ENCODE data around the gene SLC9A3.

Gene SLC9A3

DNA sequence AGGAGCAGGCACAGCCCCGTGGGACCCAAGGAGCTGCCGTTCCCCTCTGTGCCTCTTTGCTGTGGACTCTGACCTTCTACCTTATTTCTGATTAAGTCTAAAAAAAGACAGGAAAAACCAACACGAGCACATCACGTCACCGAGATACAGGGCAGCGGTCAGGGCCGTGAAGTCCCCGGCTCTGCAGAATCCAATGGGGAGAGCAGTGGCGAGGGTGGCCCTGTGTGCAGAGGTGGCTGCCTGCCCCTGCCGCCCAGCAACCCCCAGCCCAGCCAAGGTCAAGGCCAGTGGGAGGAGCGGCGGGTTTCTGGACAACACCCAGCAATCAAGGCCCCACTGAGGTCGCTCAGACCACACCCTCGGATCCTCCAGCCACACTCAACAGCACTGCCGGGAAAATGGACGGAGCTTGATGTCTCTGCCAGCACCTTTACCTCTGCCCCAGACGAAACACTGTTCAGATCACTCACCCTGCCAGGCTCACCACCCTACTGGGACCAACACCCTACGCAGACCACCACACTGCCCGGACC lies 32.7 kb upstream of the SLC9A3 start:
- no peak overlapping the region for H3K27ac ChIP-seq (ENCODE audit: poor library complexity, severe bottlenecking)
- ATAC-seq (ENCODE audit: low read depth) = 0 out of 3 replicates have a peak, but pooled peaks have one; percentile 11

GRCh38 chr5:555058-555623 lies 30.9 kb upstream of the SLC9A3 start:
- H3K9me3 ChIP-seq (ENCODE audit: severe bottlenecking) = peaks cover 3% of the 10 kb centered on the region
- DNase-seq (ENCODE audit: low spot score) = peak; percentile 70
- H3K4me3 ChIP-seq (ENCODE audit: severe bottlenecking) = no peak overlapping the region
- no peak for ATAC-seq (ENCODE audit: low read depth)
- peaks cover 36% of the 10 kb centered on the region for H3K27me3 ChIP-seq (ENCODE audit: insufficient read depth, poor library complexity, severe bottlenecking)
- no peaks in the 10 kb centered on the region for H3K36me3 ChIP-seq (ENCODE audit: low read depth)
- H3K27ac ChIP-seq (ENCODE audit: poor library complexity, severe bottlenecking) = no peak overlapping the region
- no peak for TF ChIP-seq CTCF (IDR thresholded peaks at IDR 0.05; ENCODE audit: poor library complexity, severe bottlenecking)
- no peaks in the 10 kb centered on the region for H3K4me1 ChIP-seq (ENCODE audit: insufficient read depth, poor library complexity, severe bottlenecking)

More for the DNA sequence above, 32.7 kb upstream of the SLC9A3 start:
- peaks cover 34% of the 10 kb centered on the region for H3K27me3 ChIP-seq (ENCODE audit: insufficient read depth, poor library complexity, severe bottlenecking)
- no peak for DNase-seq (ENCODE audit: low spot score)
- no peaks in the 10 kb centered on the region for H3K4me1 ChIP-seq (ENCODE audit: insufficient read depth, poor library complexity, severe bottlenecking)
- H3K36me3 ChIP-seq (ENCODE audit: low read depth) = no peaks in the 10 kb centered on the region
- no peaks in the 10 kb centered on the region for H3K9me3 ChIP-seq (ENCODE audit: severe bottlenecking)
- TF ChIP-seq CTCF (IDR thresholded peaks at IDR 0.05; ENCODE audit: poor library complexity, severe bottlenecking) = no peak
- no peak overlapping the region for H3K4me3 ChIP-seq (ENCODE audit: severe bottlenecking)

DNA sequence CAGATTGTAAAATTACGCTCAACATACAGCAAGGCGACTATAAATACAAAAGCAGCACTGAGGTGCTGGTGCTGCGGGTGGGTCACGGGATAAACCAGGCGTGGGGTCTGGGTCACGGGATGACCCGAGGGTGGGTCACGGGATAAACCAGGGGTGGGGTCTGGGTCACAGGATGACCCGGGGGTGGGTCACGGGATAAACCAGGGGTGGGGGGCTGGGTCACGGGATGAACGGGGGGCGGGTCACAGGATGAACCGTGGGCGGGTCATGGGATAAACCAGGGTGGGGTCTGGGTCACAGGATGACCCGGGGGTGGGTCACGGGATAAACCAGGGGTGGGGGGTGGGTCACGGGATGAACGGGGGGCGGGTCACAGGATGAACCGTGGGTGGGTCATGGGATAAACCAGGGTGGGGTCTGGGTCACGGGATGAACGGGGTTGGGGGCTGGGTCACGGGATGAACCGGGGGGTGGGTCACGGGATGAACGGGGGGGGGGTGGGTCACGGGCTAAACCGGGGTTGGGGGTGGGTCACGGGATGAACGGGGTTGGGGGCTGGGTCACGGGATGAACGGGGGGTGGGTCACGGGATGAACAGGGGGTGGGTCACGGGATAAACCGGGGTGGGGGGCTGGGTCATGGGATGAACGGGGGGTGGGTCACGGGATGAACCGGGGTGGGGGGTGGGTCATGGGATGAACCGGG lies 30.2 kb upstream of the SLC9A3 start:
- no peak for DNase-seq (ENCODE audit: low spot score)
- Histone ChIP-seq H3K27me3 (ENCODE audit: insufficient read depth, poor library complexity, severe bottlenecking) (peaks cover 33% of the 10 kb centered on the region), H3K4me3 (ENCODE audit: severe bottlenecking) (no peak overlapping the region), H3K27ac (ENCODE audit: poor library complexity, severe bottlenecking) (no peak overlapping the region), H3K4me1 (ENCODE audit: insufficient read depth, poor library complexity, severe bottlenecking) (no peaks in the 10 kb centered on the region), H3K36me3 (ENCODE audit: low read depth) (no peaks in the 10 kb centered on the region), H3K9me3 (ENCODE audit: severe bottlenecking) (peaks cover 3% of the 10 kb centered on the region)
- TF ChIP-seq CTCF (IDR thresholded peaks at IDR 0.05; ENCODE audit: poor library complexity, severe bottlenecking) = no peak
- no peak; the same call in 2 of the 3 replicates for ATAC-seq (ENCODE audit: low read depth)

- TF ChIP-seq CTCF (IDR thresholded peaks at IDR 0.05; ENCODE audit: poor library complexity, severe bottlenecking) = no peak
- peaks cover 3% of the 10 kb centered on the region for H3K9me3 ChIP-seq (ENCODE audit: severe bottlenecking)
- peak; percentile 60 for ATAC-seq (ENCODE audit: low read depth)
- peaks cover 31% of the 10 kb centered on the region for H3K27me3 ChIP-seq (ENCODE audit: insufficient read depth, poor library complexity, severe bottlenecking)
- no peak for DNase-seq (ENCODE audit: low spot score)
- no peaks in the 10 kb centered on the region for H3K4me1 ChIP-seq (ENCODE audit: insufficient read depth, poor library complexity, severe bottlenecking)
- H3K4me3 ChIP-seq (ENCODE audit: severe bottlenecking) = no peak overlapping the region
- no peaks in the 10 kb centered on the region for H3K36me3 ChIP-seq (ENCODE audit: low read depth)
- H3K27ac ChIP-seq (ENCODE audit: poor library complexity, severe bottlenecking) = no peak overlapping the region
Observed at GRCh38 chr5:553874-554273, 29.6 kb upstream of the SLC9A3 start.

DNA sequence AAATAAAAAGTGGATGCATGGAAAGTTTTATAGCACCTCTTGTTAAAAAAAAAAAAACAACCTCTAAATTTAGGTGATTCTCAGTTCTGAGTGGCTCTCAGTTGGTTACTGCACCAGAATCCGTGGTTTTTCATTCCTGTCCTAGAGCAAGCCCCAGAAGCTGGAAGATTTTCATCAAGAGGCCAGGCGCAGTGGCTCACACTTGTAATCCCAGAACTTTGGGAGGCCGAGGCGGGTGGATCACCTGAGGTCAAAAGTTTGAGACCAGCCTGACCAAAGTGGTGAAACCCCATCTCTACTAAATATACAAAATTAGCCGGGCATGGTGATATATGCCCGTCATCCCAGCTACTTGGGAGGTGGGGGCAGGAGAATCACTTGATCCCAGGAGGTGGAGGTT lies 27.2 kb upstream of the SLC9A3 start:
- ATAC-seq (ENCODE audit: low read depth) = no peak
- no peak overlapping the region for H3K4me3 ChIP-seq (ENCODE audit: severe bottlenecking)
- no peak for DNase-seq (ENCODE audit: low spot score)
- TF ChIP-seq CTCF (IDR thresholded peaks at IDR 0.05; ENCODE audit: poor library complexity, severe bottlenecking) = no peak
- peaks cover 43% of the 10 kb centered on the region for H3K27me3 ChIP-seq (ENCODE audit: insufficient read depth, poor library complexity, severe bottlenecking)
- H3K9me3 ChIP-seq (ENCODE audit: severe bottlenecking) = peaks cover 3% of the 10 kb centered on the region
- no peaks in the 10 kb centered on the region for H3K4me1 ChIP-seq (ENCODE audit: insufficient read depth, poor library complexity, severe bottlenecking)
- H3K27ac ChIP-seq (ENCODE audit: poor library complexity, severe bottlenecking) = no peak overlapping the region
- H3K36me3 ChIP-seq (ENCODE audit: low read depth) = no peaks in the 10 kb centered on the region
